COLO829 (cell line): Measurements from ENCODE around the gene SHISAL1.

Experiments used
- DNase-seq: peaks from one replicate; pipeline ENCODE4 v3.0.0; 2012; ENCODE audit warnings: low spot score

Gene SHISAL1

GRCh38 chr22:44231233-44231632 lies 81.5 kb downstream of the SHISAL1 start:
- no peak for DNase-seq

DNA sequence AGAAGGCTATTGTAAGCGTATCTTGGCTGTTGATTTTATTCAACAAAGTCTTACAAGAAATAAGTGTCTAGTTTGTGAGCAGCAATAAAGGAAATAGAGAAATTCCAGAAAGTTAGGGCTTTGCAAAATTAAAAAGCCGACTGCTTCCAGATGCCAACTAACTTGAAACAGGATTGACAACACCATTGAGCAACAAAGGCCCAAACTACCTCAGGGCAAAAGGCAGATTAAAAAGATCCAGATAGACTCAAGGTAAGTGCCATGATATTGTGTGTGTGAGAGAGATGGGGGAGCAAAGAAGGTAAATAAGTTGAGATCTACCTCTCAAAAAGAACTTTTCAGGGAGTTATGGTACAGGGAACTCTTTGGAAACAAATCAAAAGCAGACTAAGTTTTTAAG lies 82.9 kb downstream of the SHISAL1 start:
- DNase-seq, result no peak

DNA sequence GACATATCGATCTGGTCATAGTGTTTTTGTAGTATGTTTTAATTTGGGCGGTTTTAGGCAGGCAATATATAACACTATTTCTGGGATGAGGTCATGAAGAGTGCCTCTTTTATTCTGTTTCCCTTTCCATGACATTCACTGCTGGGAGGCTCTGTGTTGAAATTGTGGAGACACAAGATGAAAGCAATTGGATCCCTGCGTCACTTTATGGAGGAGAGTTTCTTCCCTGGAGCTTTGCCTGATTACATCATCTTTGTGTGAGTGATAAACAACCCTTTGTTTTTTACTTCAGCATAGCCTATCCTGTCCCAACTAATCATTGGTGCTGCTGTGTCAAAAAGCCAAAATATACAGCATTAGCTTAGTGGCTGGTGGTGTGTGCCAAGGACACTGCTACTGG lies 83.4 kb downstream of the SHISAL1 start:
- no peak for DNase-seq

GRCh38 chr22:44225812-44226211 lies 86.9 kb downstream of the SHISAL1 start:
- no peak for DNase-seq

GRCh38 chr22:44225091-44225689 lies 87.6 kb downstream of the SHISAL1 start:
- no peak for DNase-seq

- DNase-seq, result no peak
Observed at GRCh38 chr22:44224166-44224565, 88.6 kb downstream of the SHISAL1 start.

DNA sequence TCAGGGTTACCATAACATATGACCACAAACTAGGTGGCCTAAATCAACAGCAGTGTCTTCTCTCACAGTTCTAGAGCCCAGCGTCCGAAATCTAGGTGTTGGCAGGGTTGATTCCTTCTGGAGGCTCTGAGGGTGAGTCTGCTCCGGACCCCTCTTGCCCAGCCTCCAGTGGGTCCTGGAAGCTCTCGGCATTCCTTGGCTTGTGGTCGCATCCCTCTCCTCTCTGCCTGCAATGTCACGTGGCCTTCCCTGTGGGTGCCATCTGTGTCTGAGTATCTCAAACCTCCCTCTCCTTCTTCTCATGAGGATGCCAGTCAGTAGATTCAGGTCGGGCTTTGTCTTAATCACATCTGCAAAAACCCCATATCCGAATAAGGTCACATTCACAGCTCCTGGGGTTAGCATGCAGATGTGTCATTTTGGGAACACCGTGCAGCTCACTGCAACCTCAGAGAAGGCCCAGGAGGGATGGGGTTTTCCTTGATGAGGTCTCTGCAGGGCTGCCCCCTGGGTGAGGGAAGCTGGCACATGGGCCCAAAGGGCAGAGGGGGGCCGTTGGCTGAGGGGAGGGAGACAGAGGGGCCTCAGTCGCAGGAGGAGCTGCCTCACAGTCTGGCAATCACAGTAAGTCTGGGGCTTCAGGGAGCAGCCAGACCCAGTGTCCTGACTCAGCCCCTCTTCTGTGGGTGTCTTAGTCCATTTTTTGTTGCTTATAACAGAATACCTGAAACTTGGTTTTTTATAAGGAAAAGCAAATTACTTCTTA lies 90.9 kb downstream of the SHISAL1 start:
- DNase-seq, result no peak

DNA sequence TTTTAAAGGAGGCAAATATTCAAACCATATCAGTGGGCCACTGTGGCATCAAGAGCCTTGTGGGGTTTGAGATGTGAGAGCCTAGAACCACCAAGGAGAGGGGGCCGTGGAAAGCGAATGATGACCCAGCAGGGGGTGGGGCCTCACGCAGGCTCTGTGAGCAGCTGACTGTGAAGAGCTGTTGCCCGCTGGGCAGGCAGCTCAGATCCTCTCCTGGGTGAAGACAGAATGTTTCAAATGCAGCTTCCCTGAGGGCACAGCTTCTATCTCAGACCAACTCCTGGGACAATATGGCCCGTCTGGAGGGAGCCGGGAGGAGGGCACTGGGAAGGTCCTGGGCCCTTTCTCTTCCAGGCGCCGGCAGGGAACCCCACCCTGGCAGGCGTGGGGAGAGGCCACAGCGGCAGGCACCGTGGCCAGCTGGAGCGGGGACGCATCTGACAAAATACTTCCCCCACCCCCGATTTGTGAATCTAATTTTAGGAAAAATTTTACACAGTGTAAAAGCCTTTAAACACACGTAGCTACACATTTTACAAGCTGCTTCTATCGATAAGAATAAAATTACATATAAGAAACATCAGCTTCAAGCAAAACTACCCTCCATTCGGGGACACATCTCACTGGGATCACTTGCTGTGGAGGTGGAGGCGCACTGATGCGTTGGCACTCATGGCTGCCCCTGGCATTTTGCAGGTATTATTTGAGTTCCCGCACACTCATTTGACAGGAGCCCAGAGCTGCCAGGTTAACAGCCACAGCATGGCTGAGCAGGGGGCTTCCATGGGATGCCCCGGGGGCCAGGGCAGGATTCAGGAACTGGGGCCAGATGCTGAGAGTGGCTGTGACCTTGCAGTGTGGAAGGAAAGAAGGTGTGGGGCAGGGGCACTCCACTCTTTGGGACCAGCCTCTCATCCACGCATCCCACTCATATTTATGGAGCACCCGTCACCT lies 91.7 kb downstream of the SHISAL1 start:
- no peak for DNase-seq

GRCh38 chr22:44219101-44219870 lies 93.5 kb downstream of the SHISAL1 start:
- no peak for DNase-seq

GRCh38 chr22:44218071-44218470 lies 94.7 kb downstream of the SHISAL1 start:
- no peak for DNase-seq

DNA sequence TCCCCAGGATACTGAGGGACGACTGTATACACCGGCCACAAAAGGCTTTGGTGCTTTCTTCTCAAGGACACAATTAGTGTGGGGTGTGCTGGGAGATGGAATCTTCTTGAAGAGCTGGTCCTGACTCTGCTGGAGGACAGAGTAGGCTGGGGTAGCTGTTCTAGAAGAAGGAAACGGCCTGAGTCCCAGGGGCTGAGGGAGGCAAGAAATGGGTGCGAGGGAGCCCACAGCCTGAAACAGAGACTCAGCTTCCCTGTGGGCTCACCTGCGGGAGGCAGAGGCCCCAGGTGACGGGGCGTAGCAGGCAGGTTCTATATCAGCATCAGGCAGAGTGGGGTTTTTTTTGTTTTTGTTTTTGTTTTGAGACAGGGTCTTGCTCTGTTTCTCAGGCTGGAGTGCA lies 95.4 kb downstream of the SHISAL1 start:
- DNase-seq, result no peak

- no peak for DNase-seq
Observed at GRCh38 chr22:44215287-44215686, 97.5 kb downstream of the SHISAL1 start.

DNA sequence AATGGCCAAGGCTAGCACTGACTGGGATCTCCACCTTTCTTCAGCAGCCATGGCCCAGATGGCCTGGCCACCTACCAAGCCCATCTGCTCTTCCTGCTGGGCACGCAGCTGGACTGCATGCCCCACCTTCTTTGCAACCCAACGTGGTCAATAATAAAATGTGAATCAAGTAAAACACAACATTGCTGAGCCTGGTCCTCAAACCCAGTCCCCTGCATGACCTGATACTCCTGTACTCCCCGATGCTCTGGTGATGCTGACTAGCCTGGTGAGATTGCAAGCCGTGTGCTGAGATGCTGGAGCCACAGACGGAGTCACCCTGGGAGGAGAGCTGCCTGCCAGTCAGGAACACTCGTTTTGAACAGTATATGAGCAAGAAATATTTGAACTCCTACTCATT lies 98.0 kb downstream of the SHISAL1 start:
- no peak for DNase-seq

- no peak for DNase-seq
Observed at GRCh38 chr22:44214187-44214586, 98.6 kb downstream of the SHISAL1 start.

- DNase-seq, result no peak
Observed at GRCh38 chr22:44213489-44214043, 99.2 kb downstream of the SHISAL1 start.

DNA sequence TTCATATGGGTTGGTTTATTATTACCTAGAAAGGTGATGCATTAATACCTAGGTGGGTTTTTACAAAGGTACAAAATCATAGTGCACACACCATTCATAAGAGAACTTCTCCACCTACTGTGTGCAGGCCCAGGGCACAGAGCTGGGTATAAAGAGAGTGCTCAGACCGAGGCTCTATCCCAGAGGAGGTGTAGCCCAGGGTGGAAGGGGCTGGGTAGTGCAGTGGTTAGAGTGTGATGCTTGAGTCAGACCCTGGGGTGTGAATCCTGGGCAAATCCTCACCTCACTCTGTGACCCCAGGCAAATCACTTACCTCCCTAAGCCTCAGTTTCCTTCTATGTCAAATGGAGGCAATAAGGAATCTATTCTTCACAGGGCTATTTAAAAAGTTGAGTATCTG lies 99.8 kb downstream of the SHISAL1 start:
- DNase-seq, result no peak

GRCh38 chr22:44211946-44212930 lies 100.5 kb downstream of the SHISAL1 start:
- DNase-seq, result no peak

- no peak for DNase-seq
Observed at GRCh38 chr22:44211256-44211945, 101.3 kb downstream of the SHISAL1 start.

- DNase-seq, result no peak
Observed at GRCh38 chr22:44210722-44211121, 102.0 kb downstream of the SHISAL1 start.

DNA sequence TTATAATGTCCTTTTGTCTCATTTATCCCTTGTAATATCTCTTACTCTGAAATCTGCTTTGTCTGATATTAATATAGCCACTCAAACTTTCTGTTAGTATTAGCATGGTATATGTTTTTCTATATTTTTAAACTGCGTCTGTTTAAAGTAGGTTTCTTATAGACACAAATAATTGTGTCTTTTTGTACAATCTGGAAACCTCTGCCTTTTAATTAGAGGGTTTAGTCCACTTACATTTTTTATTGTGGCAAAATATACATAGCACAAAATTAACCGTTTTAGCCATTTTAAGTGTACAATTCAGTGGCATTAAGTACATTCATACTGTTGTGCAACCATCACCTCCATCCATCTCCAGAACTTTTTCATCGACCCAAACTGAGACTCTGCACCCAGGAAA lies 103.4 kb downstream of the SHISAL1 start:
- DNase-seq, result no peak
